Measurements from ENCODE around the gene MED28.

- TF ChIP-seq, protein P1, sequence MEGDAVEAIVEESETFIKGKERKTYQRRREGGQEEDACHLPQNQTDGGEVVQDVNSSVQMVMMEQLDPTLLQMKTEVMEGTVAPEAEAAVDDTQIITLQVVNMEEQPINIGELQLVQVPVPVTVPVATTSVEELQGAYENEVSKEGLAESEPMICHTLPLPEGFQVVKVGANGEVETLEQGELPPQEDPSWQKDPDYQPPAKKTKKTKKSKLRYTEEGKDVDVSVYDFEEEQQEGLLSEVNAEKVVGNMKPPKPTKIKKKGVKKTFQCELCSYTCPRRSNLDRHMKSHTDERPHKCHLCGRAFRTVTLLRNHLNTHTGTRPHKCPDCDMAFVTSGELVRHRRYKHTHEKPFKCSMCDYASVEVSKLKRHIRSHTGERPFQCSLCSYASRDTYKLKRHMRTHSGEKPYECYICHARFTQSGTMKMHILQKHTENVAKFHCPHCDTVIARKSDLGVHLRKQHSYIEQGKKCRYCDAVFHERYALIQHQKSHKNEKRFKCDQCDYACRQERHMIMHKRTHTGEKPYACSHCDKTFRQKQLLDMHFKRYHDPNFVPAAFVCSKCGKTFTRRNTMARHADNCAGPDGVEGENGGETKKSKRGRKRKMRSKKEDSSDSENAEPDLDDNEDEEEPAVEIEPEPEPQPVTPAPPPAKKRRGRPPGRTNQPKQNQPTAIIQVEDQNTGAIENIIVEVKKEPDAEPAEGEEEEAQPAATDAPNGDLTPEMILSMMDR (conservative IDR thresholded peaks at IDR 0.05 in 1 of 2, IDR thresholded peaks at IDR 0.05 in 1 of 2; ENCODE audit: extremely low read depth in 1 of 2, insufficient read depth in 1 of 2, low read depth in 1 of 2, low read length in 2 of 2), result no peak
- no peak for TF ChIP-seq EZH2 (IDR thresholded peaks at IDR 0.05; ENCODE audit: borderline replicate concordance, low read length)
These were observed 36.0 kb upstream of the MED28 start for GRCh38 chr4:17578482-17578891.
